ENCODE data around the gene COL4A1. TPM values are rescaled to one million over a fixed set of nuclear protein-coding genes. Genes with fewer than 3 reads are reported as not detected.

COL4A1 gene
- total RNA-seq, 2 donors from 2014 or later = 80.4 to 253 TPM

DNA sequence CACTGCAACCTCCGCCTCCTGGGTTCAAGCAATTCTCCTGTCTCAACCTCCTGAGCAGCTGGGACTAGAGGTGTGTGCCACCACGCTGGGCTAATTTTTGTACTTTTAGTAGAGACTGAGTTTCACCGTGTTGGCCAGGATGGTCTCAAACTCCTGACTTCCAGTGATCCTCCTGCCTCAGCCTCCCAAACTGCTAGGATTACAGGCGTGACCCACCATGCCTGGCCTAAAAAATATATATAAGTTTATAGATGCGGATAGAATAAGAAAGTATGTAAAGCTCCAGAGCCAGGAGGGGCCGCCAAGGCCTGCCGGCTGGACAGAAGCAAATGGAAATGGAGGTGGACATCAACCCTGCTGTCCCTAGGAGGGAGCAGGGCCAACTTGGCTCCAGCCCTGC lies 66.0 kb downstream of the COL4A1 start:
- no peaks in the 10 kb centered on the region for H3K27me3 ChIP-seq
- ATAC-seq (no peak), DNase-seq (no peak)
- H3K4me1 ChIP-seq = peaks cover 18% of the 10 kb centered on the region
- no peak overlapping the region for H3K27ac ChIP-seq
- H3K36me3 ChIP-seq (replicated peaks in 1 of 2; ENCODE audit: insufficient read depth in 1 of 2, low read depth in 2 of 2) = no peaks in the 10 kb centered on the region
- H3K4me3 ChIP-seq = no peak overlapping the region
- WGBS, 2 donors = 86 to 94% methylated on average over 7 of the region's 7 CpGs
- intact Hi-C loops (cut with DNase I) = no loop called here
- TF ChIP-seq, protein P1, sequence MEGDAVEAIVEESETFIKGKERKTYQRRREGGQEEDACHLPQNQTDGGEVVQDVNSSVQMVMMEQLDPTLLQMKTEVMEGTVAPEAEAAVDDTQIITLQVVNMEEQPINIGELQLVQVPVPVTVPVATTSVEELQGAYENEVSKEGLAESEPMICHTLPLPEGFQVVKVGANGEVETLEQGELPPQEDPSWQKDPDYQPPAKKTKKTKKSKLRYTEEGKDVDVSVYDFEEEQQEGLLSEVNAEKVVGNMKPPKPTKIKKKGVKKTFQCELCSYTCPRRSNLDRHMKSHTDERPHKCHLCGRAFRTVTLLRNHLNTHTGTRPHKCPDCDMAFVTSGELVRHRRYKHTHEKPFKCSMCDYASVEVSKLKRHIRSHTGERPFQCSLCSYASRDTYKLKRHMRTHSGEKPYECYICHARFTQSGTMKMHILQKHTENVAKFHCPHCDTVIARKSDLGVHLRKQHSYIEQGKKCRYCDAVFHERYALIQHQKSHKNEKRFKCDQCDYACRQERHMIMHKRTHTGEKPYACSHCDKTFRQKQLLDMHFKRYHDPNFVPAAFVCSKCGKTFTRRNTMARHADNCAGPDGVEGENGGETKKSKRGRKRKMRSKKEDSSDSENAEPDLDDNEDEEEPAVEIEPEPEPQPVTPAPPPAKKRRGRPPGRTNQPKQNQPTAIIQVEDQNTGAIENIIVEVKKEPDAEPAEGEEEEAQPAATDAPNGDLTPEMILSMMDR (IDR thresholded peaks at IDR 0.05) = no peak
- TF ChIP-seq POLR2A (IDR thresholded peaks at IDR 0.05) = no peak
- H3K9me3 ChIP-seq = no peaks in the 10 kb centered on the region

DNA sequence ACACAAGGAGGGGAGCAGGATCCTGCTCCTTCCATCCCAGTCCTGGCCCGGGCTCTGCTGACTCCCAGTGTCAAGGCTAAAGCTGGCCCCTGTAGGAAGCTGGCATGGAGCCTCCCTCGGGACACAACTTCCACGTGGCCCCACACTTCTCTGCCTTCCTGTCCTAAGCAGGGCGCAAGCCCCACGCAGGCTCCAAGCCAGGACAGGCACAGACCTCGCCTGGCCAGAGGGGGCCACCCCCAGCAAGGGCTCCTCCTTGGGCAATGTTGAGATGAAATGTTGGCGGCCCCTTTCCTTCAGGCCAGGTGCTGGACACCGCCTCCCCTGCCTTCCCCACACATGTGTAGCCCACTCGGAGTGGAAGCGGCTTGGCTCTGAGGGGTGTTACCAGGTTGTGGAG lies 66.6 kb downstream of the COL4A1 start:
- no peak overlapping the region for H3K27ac ChIP-seq
- DNase-seq = no peak
- no peaks in the 10 kb centered on the region for H3K9me3 ChIP-seq
- peaks cover 18% of the 10 kb centered on the region for H3K4me1 ChIP-seq
- TF ChIP-seq, protein P1 (IDR thresholded peaks at IDR 0.05) = no peak
- TF ChIP-seq POLR2A (IDR thresholded peaks at IDR 0.05) = no peak
- WGBS, 2 donors = 82 to 88% methylated on average over 7 to 10 of the region's 10 CpGs
- intact Hi-C loops (cut with DNase I) = no loop called here
- no peaks in the 10 kb centered on the region for H3K27me3 ChIP-seq
- H3K4me3 ChIP-seq = no peak overlapping the region
- ATAC-seq = no peak
- no peaks in the 10 kb centered on the region for H3K36me3 ChIP-seq (replicated peaks in 1 of 2; ENCODE audit: insufficient read depth in 1 of 2, low read depth in 2 of 2)

DNA sequence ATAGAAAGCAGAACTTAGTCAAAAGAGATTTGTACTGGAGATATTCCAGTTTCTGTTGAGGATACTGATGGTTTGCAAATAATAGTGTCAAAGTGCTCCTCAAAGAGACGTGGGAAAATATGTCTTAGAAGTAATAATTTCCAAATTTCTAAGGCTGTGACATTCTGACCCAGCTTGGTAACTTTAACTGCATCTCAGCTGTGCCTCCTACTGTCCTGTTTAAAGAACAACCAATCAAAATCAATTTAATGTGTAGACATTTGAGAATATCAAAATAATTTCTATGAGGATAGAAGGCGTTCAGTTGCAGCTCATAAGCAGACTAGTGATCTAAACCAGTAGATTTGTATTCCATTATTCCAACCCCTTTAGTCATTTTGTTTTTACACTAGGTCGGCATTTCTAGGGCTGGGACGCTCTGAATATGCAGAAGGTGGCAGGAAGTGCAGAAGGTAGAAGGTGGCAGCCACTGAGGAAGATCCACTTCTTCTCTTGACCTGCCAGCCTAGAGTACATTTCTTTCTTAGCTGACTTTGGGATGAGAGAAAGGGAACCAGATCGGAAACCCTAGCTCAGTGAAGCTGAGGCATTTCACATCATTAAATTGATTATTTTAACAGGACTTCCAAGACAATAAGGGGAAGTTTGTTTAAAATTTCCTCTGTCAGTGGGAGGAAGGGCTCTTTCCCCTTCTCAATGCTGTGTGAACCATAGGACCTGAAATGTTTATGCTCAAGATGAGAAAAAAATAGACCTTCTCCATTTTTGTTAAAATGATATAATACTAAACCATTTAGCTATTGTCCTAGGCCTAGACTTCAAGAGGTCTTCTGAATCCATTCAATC lies 67.5 kb downstream of the COL4A1 start:
- H3K27ac ChIP-seq = peak overlapping the region in 1 of 4 donors; percentile 49
- no peak overlapping the region for H3K4me3 ChIP-seq
- TF ChIP-seq POLR2A (IDR thresholded peaks at IDR 0.05) = no peak
- TF ChIP-seq, protein P1 (IDR thresholded peaks at IDR 0.05) = no peak
- intact Hi-C loops (cut with DNase I) = no loop called here
- peaks cover 18% of the 10 kb centered on the region for H3K4me1 ChIP-seq
- ATAC-seq (no peak), DNase-seq (no peak)
- no peaks in the 10 kb centered on the region for H3K27me3 ChIP-seq
- no peaks in the 10 kb centered on the region for H3K9me3 ChIP-seq
- H3K36me3 ChIP-seq (replicated peaks in 1 of 2; ENCODE audit: insufficient read depth in 1 of 2, low read depth in 2 of 2) = no peaks in the 10 kb centered on the region
- 62 to 64% methylated on average over 5 of the region's 5 CpGs for WGBS, 2 donors

DNA sequence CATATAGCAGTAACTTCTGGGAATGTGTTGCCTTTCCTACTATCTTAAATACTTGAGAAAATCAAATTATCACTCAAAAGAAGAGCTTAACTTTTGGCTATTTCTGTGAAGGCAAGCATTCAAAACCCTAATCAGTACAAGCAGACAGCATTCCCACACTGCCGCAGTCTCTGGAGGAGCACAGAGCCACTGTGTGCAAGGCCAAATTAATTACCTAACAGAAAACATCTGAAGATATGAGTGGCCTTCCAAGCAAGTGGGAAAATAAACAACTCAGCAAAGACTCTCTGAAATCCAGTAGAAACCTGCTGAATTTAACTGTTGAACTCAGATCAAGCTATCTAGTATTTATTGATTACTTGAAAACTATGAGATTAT lies 68.2 kb downstream of the COL4A1 start:
- ATAC-seq (no peak), DNase-seq (peak in 1 of 4 donors; percentile 28)
- TF ChIP-seq POLR2A (IDR thresholded peaks at IDR 0.05) = no peak
- TF ChIP-seq, protein P1 (IDR thresholded peaks at IDR 0.05) = no peak
- Histone ChIP-seq H3K27ac (peak overlapping the region in 1 of 4 donors; percentile 49), H3K9me3 (no peaks in the 10 kb centered on the region), H3K36me3 (replicated peaks in 1 of 2; ENCODE audit: insufficient read depth in 1 of 2, low read depth in 2 of 2) (no peaks in the 10 kb centered on the region), H3K27me3 (no peaks in the 10 kb centered on the region), H3K4me1 (peaks cover 18% of the 10 kb centered on the region), H3K4me3 (no peak overlapping the region)
- WGBS, 2 donors = 0 to 19% methylated on average over 1 of the region's 1 CpG
- intact Hi-C loops (cut with DNase I) = no loop called here
